ENCODE data around the gene ZBTB48.

DNA sequence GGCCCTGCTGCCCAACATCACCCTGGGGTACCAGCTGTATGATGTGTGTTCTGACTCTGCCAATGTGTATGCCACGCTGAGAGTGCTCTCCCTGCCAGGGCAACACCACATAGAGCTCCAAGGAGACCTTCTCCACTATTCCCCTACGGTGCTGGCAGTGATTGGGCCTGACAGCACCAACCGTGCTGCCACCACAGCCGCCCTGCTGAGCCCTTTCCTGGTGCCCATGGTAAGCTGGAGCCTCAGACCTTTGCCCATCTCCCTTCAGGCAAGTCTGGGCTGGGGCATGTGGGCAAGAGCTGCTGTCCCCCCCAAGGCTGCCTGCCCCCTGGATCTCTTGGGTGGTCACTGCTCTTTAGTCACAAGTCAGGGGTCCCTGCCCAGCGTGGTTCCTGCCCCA is 8.8 kb upstream of the ZBTB48 start:
- TF ChIP-seq, protein P1, sequence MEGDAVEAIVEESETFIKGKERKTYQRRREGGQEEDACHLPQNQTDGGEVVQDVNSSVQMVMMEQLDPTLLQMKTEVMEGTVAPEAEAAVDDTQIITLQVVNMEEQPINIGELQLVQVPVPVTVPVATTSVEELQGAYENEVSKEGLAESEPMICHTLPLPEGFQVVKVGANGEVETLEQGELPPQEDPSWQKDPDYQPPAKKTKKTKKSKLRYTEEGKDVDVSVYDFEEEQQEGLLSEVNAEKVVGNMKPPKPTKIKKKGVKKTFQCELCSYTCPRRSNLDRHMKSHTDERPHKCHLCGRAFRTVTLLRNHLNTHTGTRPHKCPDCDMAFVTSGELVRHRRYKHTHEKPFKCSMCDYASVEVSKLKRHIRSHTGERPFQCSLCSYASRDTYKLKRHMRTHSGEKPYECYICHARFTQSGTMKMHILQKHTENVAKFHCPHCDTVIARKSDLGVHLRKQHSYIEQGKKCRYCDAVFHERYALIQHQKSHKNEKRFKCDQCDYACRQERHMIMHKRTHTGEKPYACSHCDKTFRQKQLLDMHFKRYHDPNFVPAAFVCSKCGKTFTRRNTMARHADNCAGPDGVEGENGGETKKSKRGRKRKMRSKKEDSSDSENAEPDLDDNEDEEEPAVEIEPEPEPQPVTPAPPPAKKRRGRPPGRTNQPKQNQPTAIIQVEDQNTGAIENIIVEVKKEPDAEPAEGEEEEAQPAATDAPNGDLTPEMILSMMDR (conservative IDR thresholded peaks at IDR 0.05; ENCODE audit: low read depth, low read length), result no peak
- TF ChIP-seq EZH2 (IDR thresholded peaks at IDR 0.05; ENCODE audit: borderline replicate concordance, low read depth, low read length, poor library complexity, severe bottlenecking), result no peak

All from A673 (cell line).